ENCODE results near the gene HCFC1.
"Not testable (repeated sequence)": the region's sequence is repeated elsewhere in the genome, so short reads cannot be mapped to it uniquely, and the experiment has no call there.

Gene HCFC1

GRCh38 chrX:153995504-153995903 is 23.9 kb upstream of the HCFC1 start:
- Histone ChIP-seq H3K4me2 (ENCODE audit: low read length) (no peak overlapping the region), H3K9me2 (replicated peaks; ENCODE audit: control insufficient read depth, low read length) (no peaks in the 10 kb centered on the region), H3K4me1 (ENCODE audit: control insufficient read depth, low read length) (no peaks in the 10 kb centered on the region), H4K20me1 (ENCODE audit: control insufficient read depth, insufficient read depth, low read depth, low read length) (no peaks in the 10 kb centered on the region), H3K9me3 (ENCODE audit: control insufficient read depth, insufficient read depth, low read length) (no peaks in the 10 kb centered on the region), H3K4me3 (ENCODE audit: low read length) (no peak overlapping the region), H3F3A (ENCODE audit: control insufficient read depth, insufficient read depth) (no peaks in the 10 kb centered on the region), H3K27ac (ENCODE audit: low read depth, low read length) (no peak overlapping the region), H3K79me2 (ENCODE audit: control insufficient read depth, low read length) (no peaks in the 10 kb centered on the region), H3K36me3 (ENCODE audit: control insufficient read depth, low read length) (no peaks in the 10 kb centered on the region), H3K27me3 (ENCODE audit: control insufficient read depth, low read length) (no peaks in the 10 kb centered on the region)
- TF ChIP-seq, protein P1, sequence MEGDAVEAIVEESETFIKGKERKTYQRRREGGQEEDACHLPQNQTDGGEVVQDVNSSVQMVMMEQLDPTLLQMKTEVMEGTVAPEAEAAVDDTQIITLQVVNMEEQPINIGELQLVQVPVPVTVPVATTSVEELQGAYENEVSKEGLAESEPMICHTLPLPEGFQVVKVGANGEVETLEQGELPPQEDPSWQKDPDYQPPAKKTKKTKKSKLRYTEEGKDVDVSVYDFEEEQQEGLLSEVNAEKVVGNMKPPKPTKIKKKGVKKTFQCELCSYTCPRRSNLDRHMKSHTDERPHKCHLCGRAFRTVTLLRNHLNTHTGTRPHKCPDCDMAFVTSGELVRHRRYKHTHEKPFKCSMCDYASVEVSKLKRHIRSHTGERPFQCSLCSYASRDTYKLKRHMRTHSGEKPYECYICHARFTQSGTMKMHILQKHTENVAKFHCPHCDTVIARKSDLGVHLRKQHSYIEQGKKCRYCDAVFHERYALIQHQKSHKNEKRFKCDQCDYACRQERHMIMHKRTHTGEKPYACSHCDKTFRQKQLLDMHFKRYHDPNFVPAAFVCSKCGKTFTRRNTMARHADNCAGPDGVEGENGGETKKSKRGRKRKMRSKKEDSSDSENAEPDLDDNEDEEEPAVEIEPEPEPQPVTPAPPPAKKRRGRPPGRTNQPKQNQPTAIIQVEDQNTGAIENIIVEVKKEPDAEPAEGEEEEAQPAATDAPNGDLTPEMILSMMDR (IDR thresholded peaks at IDR 0.05; ENCODE audit: low read depth, low read length, poor library complexity, severe bottlenecking): no peak
- TF ChIP-seq EZH2phosphoT487 (IDR thresholded peaks at IDR 0.05; ENCODE audit: borderline replicate concordance, low read length): no peak

DNA sequence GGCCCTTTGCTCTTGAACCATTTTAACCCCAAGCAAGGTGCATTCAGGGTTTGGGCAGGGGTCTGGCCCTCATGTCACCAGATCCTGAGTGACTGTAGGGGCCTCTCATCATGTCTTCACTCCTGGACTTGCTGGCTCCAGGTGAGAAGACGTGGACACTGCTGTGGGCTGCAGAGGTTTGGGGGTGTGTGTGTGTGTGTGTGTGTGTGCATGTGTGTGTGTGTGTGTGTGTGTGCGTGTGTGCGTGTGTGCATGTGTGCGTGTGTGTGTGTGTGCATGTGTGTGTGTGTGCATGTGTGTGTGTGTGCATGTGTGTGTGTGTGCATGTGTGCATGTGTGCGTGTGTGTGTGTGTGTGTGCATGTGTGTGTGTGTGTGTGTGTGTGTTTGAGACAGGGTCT is 22.8 kb upstream of the HCFC1 start:
- not testable (repeated sequence) for H3K9me3 ChIP-seq (ENCODE audit: control insufficient read depth, insufficient read depth, low read length); H3K4me2 ChIP-seq (ENCODE audit: low read length); H3K36me3 ChIP-seq (ENCODE audit: control insufficient read depth, low read length); H3K4me1 ChIP-seq (ENCODE audit: control insufficient read depth, low read length); H3K27ac ChIP-seq (ENCODE audit: low read depth, low read length); H3K9me2 ChIP-seq (replicated peaks; ENCODE audit: control insufficient read depth, low read length); H4K20me1 ChIP-seq (ENCODE audit: control insufficient read depth, insufficient read depth, low read depth, low read length); H3K4me3 ChIP-seq (ENCODE audit: low read length); H3K79me2 ChIP-seq (ENCODE audit: control insufficient read depth, low read length); H3K27me3 ChIP-seq (ENCODE audit: control insufficient read depth, low read length); H3F3A ChIP-seq (ENCODE audit: control insufficient read depth, insufficient read depth)

GRCh38 chrX:153993978-153994377 is 22.4 kb upstream of the HCFC1 start:
- no peaks in the 10 kb centered on the region for H3K27me3 ChIP-seq (ENCODE audit: control insufficient read depth, low read length)
- no peaks in the 10 kb centered on the region for H3K36me3 ChIP-seq (ENCODE audit: control insufficient read depth, low read length)

GRCh38 chrX:153993079-153993478 is 21.5 kb upstream of the HCFC1 start:
- Histone ChIP-seq H3K79me2 (ENCODE audit: control insufficient read depth, low read length) (no peaks in the 10 kb centered on the region), H3K36me3 (ENCODE audit: control insufficient read depth, low read length) (no peaks in the 10 kb centered on the region), H3K27me3 (ENCODE audit: control insufficient read depth, low read length) (no peaks in the 10 kb centered on the region), H3K9me3 (ENCODE audit: control insufficient read depth, insufficient read depth, low read length) (no peaks in the 10 kb centered on the region), H3K4me1 (ENCODE audit: control insufficient read depth, low read length) (no peaks in the 10 kb centered on the region), H3K27ac (ENCODE audit: low read depth, low read length) (no peak overlapping the region), H3K4me2 (ENCODE audit: low read length) (no peak overlapping the region), H3F3A (ENCODE audit: control insufficient read depth, insufficient read depth) (no peaks in the 10 kb centered on the region), H4K20me1 (ENCODE audit: control insufficient read depth, insufficient read depth, low read depth, low read length) (no peaks in the 10 kb centered on the region), H3K9me2 (replicated peaks; ENCODE audit: control insufficient read depth, low read length) (no peaks in the 10 kb centered on the region), H3K4me3 (ENCODE audit: low read length) (no peak overlapping the region)
- TF ChIP-seq, protein P1 (IDR thresholded peaks at IDR 0.05; ENCODE audit: low read depth, low read length, poor library complexity, severe bottlenecking): no peak
- no peak for TF ChIP-seq EZH2phosphoT487 (IDR thresholded peaks at IDR 0.05; ENCODE audit: borderline replicate concordance, low read length)

More at GRCh38 chrX:153993978-153994377, 22.4 kb upstream of the HCFC1 start:
- H4K20me1 ChIP-seq (ENCODE audit: control insufficient read depth, insufficient read depth, low read depth, low read length): no peaks in the 10 kb centered on the region
- H3K9me3 ChIP-seq (ENCODE audit: control insufficient read depth, insufficient read depth, low read length): no peaks in the 10 kb centered on the region
- no peaks in the 10 kb centered on the region for H3F3A ChIP-seq (ENCODE audit: control insufficient read depth, insufficient read depth)
- no peak for TF ChIP-seq EZH2phosphoT487 (IDR thresholded peaks at IDR 0.05; ENCODE audit: borderline replicate concordance, low read length)
- TF ChIP-seq, protein P1 (IDR thresholded peaks at IDR 0.05; ENCODE audit: low read depth, low read length, poor library complexity, severe bottlenecking): no peak
- H3K79me2 ChIP-seq (ENCODE audit: control insufficient read depth, low read length): no peaks in the 10 kb centered on the region
- H3K27ac ChIP-seq (ENCODE audit: low read depth, low read length): no peak overlapping the region
- H3K4me1 ChIP-seq (ENCODE audit: control insufficient read depth, low read length): no peaks in the 10 kb centered on the region
- H3K9me2 ChIP-seq (replicated peaks; ENCODE audit: control insufficient read depth, low read length): no peaks in the 10 kb centered on the region
- no peak overlapping the region for H3K4me2 ChIP-seq (ENCODE audit: low read length)
- H3K4me3 ChIP-seq (ENCODE audit: low read length): no peak overlapping the region
